ENCODE results near the gene VIPR2.

Gene VIPR2

DNA sequence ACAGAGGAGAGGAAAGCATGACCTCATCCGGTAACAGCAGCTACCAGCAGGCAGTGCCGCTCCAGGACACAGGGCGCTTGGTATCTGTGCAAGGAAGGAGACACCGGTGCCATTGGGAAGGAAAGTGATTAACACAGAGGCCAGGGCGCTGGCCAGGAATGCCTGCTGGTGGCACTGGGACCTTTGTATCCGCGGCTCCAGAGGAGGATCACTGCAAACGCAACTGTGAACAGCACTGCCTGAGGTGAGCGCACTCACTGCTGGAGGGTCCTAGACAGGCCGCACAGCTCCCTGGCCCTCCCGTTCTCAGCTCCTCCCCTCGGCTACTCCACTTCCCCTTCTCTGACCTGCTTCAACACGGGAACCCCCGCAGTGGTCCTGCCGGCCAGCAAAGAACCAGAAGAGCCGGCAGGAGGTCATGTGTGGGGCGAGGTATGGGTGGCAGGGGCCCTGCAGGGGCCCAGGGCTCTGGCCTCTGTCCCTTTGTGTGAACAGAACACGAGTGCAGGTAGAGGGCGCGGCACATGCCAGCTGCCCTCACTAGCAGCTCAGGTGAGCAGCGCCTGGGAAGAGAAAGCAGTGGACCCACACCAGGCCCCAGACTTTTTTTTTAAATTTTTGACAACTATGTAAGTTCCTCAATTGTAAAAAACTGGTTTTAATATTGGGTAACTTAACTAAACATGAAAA is 107.6 kb downstream of the VIPR2 start:
- DNase-seq = no peak

DNA sequence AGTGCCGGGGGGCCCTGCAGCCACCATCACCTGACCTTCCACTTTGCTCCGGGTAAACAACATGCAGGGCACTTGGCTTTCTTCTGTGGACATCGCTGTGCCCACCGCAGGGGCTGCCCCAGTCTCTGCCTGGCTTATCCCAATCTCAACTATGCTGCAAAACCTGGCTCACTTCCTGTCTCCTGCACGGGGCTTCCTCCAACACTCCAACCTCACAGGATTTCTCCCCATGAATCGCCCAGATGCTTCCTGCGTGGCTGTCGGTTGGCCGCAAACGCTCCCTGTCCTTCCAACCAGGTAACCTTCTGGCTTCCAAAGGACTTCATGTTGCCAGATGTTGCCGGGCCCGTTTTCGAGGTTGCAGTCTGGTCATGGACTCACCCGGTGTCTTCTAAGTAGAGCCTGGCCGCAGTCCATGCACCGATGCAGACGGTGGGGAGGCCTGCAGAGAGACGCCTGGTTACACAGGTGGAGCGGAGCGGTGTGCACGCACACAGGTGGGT is 109.0 kb downstream of the VIPR2 start:
- no peak for DNase-seq

DNA sequence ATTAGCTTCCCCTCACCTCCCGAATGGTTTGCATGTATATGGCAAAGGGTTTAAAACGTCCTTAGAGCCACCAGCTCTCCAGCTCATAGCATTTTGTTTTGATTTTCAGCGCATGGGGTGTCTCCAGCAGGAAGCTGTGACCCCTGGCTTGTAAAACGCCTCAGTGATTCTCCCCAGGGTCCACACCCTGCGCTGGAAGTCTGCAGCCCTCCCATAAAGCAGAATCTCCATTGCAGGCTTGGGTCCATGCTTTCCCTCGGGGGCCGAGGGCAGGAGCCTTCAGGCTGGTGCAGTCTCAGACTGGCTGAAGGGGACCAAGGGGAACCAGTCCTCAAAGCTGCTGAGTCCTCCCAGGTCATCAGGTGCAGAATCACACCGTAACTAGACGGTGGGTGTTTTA is 109.7 kb downstream of the VIPR2 start:
- DNase-seq = no peak

DNA sequence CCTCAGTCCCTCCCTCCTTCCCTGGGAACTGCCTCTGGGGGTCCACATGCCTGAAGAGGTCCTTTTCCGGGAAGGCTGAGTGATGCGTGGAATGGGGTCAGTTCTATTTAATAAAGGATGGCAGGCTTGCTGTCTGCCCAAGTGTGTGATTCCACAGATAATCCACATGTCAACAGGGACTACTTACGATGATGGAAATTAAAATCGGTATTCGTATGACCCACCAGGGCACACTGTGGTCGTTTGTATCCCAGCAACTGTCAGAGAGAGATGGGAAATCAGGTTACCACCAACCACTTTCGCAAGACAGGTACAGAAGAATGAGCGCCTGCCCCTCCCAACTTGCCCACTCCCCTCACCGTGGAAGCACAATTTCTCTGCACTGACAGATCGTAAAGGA is 110.3 kb downstream of the VIPR2 start:
- DNase-seq = no peak

DNA sequence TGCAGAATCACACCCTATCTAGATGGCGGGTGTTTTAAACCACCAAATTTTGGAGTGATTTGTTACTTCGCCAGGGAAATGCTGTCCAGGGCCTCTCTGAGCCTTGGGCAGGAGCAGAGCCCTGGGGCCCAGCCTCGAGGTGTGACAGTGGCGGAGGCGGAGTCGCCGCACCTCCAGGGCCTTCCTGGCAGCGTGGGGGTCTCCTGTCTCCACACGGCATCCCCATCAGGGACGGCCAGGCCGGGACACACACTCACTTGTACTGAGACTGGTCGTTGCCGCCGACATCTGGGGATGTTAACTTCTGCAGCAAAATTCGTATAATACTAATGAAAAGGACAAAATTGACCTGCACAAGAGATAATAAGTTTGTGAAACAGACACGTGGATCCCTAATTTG is 110.7 kb downstream of the VIPR2 start:
- no peak for DNase-seq

DNA sequence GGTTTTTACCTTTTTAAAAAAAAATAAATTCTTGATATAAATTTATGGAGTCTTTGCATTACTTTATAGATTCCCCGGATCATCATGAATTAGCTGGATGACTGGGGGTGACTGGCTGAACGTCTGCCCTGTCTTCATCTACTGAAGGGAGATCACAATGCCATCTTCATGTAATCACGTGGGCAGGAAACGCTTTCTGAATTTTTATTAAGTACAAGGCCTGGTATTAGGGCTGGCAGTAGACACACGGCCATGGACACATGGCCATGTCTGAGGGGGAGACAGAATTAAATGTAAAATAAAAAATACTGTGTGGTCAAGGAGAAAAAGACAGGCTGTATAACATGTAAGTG is 111.2 kb downstream of the VIPR2 start:
- no peak for DNase-seq

DNA sequence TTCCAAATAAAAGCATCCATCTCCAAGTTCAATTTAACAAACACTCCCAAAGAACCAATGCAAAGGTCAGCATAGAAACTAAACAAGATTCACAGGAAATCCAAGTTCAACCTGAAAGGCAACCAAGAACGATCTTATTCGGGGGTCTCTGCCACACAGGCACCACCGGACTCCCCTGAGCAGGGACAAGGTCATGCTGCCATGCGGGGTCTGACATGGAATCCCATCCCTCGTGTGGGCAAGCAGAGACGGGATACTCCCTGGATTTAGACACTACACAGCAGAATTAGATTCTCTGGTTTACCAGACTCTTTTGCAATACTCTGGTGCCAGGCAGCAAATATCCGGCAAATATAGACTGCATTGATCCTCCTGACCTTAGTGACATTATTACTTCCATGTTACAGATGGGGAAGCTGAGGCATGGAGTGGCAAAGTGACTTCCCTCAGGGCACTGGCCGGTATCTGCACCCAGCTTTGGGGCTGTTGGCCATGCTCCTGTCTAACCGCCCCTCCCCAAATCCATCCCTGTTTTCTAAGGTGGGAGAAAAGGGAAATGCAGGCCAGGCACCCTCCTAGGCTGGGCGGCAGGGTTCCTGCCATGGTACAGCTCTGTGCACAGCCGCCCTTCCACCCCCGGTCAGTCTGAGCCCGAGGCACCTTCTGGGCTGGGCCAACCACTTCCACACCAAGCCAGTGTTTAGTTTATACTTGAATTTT is 111.8 kb downstream of the VIPR2 start:
- DNase-seq = no peak

DNA sequence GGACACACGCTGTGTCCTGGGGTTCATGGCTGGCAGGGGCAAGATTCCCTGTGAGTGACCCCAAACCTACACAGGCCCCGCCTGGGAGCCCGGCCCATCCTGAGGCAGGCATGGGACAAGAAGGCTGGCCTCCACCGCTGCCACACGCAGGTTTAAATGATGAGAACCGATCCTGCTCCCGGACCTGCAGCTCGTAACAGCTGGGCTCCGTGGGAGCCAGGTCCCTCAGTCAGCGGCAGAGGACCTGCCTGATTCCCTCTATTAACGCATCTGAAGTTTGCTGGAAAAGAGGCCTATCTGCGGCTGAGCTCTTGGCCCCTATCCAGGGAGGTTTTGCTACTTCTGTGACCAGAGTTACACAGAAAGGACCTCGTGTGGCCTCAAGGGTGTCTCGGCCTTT is 112.3 kb downstream of the VIPR2 start:
- DNase-seq = no peak

DNA sequence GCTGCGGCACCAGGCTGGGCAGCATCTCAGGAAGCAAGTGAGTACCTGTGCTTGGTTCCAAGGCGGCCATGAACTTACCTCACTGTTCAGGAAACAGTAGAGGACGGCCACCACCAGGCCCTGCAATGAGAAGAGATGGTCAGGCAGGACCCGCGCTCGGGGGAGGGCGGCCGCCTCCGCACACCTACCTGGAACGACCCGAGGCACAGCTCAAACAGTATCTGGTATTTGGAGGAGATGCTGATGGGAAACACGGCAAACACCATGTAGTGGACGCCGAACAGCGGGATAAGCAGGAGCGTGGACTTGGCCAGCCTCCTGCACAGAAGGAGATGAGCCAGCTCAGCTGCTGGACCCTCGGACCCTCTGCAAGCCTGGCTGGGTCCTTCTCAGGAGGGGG is 112.9 kb downstream of the VIPR2 start:
- no peak for DNase-seq

DNA sequence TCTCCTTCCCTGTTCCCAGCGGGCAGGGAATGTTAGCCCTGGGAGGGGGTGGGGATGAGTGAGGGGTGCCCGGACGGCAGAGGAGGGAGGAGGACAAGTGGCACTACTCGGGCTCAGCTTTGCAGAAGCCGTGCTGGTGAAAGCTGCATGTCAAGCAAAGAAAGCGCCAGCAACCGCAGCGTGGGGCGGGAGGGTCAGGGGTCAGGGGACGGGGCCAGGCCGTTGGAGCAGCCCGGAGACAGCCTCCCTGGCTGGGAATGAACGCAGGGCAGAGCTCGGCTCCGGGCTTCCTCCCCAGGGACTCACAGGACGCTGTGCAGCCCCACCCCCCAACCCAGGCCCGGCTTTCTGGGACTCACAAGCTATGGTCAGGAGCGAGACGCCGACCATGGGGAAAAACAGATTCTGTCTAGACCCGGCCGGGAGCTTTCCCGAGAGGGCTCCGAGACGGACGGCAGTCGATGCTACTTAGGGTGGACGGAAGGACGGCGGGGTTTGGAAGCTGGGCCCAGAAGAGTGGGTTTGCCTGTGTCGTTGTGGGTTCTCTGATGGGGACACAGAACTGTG is 113.4 kb downstream of the VIPR2 start:
- no peak for DNase-seq

DNA sequence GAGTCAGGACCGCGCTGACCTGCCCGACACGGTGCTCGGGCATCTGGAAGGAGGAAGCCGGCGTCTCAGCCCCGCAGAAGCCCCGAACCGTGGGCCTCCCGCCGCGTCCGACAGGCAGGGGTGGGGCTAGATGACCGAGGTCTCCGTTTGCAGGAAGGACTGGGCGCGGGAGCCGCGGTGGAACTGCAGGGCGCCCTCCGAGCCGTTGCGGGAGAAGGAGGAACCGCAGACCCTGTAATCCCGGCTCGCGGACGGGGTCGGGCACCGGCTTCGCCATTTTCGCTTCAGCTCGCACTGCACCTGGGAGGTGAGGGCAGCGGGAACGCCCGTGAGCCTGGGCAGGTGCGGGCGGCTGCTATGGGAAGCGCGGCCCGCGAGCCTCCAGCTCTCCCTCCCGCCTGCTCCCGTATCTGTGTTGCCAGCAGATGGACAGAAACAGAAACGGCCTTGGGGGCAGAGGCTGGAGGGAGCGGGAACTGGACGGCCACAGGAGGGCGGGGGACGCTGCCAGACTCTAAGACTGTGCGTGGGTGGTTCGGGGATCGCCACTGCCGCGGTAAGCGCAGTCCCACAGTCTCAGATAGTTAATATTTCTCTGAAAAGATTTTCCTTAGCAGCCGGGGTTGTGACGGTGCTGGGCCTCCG is 114.1 kb downstream of the VIPR2 start:
- DNase-seq = no peak

DNA sequence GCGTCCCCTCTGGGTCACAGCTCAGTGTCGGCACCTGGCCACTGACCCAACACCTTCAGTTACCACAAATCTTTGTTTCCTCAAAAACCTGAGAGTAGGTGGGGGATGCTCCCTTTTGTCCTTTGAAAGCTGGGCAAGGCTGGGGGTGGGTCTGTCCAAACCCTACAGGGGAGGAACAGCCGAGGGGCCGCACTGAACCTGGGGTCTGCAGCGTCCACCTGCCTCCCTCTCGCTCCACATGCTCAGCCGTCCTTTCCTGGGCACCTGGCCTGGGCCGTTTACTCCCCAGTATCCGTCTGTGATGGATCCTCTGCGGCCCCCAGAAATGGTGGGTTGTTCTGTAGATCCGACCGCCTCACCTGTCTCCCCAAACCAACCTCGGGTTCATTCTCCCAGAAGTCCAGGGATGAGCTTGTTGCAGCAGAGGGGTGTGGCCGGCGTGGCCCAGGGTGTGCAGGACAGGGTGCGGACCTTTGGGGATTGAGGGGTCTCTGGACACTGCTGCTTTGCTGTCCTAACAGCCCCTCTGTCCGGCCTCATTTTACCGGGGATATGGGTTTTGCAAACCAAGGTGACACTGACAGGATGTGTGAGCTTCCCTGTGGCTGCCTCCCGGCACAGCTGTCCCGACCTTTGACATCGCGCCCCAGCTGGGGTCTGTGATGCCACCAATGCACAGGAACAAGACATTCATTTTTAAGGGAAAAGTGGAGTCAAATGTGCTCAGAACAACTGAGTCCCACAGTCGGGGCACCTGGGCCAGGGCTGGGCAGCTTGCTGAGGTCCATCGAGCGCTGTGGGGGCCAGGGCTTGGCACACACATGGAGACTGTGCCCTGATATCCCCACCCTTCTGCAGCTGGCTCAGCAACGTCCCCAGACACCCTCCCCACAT is 115.9 kb downstream of the VIPR2 start:
- DNase-seq = no peak

DNA sequence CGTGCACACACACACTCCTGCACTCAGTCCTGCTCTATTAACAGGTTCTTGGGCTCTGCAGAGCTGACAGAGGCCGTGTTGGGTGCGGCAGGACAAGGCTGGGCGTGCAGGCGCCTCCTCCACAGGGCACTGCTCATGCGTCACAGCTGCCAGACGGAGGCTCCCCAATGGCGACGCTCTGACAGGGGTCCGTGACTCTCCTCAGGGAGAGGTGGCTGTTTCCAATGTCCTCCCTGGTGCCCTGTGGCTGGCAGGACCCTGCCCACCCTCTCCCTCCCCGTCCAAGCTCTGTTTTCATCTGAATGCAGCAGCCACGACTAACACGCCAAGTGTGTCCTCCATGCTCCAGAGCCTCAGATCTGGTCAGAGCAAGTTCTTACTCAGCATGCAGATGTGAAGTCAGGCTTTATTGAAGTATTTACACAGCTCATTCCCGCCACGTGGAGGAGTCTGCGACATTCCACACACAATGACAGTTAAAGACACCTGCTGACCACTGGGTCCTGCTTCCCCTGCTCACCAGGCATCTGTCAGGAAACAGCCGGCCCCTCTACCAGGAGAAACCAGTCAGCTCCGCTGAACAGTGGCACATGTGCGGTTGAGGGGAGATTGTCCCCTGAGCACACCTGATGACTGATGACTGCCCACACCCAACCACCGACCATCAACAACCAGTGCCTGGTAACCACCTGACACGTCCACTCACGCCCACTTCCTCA is 116.7 kb downstream of the VIPR2 start:
- no peak for DNase-seq

DNA sequence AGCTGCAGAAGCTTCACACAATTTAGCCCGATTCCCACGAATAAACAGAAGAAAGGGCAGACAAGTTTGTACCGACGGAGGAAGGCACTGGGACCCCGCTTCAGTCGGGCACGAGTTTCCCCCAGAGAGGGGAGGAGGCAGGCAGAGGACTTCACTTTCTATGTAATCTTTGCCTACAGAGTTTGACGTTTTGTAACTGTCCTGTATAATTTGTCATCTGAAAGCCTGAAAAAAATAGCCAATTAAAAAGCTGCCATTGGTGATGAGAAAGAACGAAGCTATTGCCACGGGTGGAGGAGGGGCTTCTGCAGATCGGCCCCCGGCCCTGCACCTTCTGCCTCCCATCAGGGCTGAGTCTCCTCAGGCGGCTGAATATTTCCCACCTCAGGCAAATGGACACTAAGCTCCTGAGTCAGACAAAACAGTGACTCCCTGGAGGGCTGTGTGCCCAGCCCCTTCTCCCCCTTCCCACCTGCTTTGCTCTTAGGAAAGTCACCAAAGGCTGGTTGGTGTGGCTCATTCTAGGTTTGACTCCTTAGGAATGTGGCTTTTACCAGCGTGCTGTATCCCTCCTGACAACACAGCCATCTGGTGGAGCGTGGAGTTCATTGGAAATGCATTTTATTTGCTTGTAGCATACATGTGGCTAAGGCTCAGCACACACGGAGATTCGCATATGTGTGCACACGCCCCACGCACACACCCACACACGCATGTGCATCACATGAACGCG is 117.4 kb downstream of the VIPR2 start:
- no peak for DNase-seq

DNA sequence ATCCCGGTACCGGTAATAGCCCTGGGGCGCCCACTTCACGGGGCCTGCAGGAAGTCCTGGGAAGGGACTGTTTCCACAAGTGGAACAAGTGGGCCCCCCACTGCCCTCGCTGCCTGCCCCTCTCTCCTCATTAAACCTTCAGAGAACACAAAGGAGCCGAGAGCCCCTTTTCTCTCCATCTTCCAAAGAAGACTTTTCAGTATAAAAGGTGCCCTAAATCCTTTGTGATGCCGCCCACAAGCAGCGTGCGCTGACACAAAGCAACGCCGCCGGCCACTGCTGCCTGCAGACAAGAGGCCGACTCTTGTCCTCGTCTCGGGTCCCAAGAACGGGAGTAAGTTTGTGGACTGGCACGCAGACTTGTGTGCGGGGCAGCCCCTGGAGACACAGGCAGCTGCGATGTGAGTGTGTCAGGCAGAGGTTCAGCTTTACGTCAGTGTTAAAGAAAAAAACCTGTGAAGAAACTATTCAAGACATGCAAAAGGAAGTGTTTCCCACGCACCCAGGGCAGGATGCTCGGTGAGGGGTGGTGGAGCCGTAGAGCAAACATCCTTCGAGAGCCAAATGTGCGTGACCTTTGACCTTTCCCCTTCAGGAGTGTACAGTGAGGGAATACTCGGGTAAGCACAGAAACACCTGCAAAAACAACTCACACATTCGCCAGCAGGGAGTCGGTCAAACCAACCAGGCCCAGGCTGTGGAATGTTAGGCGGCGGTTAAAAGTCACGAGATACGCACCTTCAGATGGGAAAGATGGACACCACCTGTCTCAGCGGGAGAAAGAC is 118.2 kb downstream of the VIPR2 start:
- DNase-seq = no peak

DNA sequence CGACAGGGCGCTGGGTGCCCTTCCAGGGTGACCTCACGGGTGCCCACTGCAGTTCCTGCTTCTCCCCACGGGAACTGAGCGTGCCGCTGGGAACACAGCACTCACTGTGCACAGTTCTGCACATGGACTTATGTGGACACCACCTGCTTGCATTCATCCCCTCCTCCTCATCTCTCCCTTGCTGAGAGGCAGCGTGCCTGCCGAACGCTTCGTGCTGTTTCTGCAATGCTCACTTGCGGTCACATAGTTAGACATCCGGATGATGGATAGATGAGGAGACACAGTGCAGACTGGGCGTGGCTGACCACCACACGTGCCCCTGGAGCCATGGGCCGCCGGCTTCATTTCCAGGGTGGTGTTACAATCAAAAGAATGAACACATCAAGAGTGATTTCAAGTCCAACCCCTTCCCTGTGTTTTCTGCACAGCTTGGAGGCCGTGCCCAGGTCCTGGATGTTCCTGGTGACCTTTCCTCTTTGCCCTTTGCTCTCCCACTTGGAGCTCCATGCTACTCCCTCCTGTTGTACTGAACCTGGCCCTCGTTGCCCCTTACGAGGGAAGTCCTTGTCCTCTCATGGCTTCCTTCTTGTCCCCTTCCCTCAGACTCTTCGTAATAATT is 119.4 kb downstream of the VIPR2 start:
- DNase-seq = no peak

DNA sequence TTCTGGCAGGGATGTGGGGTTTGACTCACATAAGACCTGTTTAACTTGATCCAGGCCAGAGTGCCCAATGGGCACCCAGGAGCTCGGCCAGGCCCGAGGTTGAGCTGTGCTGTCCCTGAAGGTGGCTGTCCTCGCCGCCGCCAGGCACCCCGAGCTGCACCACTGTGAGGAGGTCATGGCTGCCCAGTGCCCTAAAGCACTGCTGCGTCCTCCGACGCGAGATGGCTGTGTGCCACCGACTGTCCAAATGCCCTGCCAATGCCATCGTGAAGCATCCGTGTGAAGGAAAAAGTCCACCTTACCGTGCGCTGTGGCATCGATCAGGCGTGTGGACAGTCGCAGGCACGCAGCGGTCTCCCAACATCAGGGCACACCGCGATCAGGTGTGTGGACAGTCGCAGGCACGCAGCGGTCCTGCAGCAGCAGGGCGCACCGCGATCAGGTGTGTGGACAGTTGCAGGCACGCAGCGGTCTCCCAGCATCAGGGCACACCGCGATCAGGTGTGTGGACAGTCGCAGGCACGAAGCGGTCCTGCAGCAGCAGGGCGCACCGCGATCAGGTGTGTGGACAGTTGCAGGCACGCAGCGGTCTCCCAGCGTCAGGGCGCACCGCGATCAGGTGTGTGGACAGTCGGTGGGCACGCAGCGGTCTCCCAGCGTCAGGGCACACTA is 120.3 kb downstream of the VIPR2 start:
- no peak for DNase-seq

DNA sequence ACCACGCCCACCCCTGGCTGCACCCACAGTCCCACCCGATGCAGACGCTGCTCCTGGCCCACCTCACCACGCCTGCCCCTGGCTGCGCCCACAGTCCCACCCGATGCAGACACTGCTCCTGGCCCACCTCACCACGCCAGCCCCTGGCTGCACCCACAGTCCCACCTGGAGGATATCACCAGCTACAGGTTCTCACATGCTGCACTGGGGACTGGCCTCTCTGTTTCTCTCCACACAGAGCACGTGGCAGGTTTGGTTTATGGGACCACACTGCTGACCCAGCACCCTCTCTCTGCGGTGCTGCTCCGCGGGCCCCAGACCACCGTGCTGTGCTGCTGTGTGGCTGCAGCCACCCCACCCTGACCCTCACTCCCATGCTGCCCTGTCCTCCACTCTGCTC is 120.9 kb downstream of the VIPR2 start:
- no peak for DNase-seq

DNA sequence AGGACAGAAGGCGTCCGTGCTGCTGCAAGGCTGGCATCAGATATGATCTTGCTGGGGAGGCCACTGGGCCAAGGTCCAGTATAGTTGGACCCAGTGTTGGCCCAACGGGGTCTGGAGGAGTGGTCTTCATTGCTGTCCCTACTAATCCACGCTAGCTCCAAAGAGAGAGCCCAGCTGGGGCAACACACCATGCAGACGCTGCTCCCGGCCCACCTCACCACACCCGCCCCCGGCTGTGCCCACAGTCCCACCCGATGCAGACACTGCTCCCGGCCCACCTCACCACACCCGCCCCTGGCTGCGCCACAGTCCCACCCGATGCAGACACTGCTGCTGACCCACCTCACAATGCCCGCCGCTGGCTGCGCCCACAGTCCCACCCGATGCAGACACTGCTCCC is 121.5 kb downstream of the VIPR2 start:
- no peak for DNase-seq

Data from activated gamma-delta T cell (primary cell).